IMR-90 (cell line): ENCODE results near the gene RFX3. TPM values are rescaled to one million over a fixed set of nuclear protein-coding genes. Genes with fewer than 3 reads are reported as not detected.

Experiments
- ATAC-seq: fragments of 200-7000 bp; cut with Tn5 transposase; 2 replicates; pipeline ENCODE4 v1.9.1; 2020; ENCODE audit warnings: low read depth, mild to moderate bottlenecking, moderate library complexity
- BruUV-seq: library from RNA; stranded (reverse); fragments of 400-500 nt; replicated peaks from 2 replicates; lab custom pipeline; 2021; lab: Mats Ljungman, UMichigan
- CTCF ChIA-PET: fragments of 300-600 bp; formaldehyde crosslinking; extraction: SDS; loops from one replicate; lab custom pipeline; 2021; ENCODE audit warnings: antibody characterized with exemption; lab: Yijun Ruan, JAX
- POLR2A ChIA-PET: fragments of 300-600 bp; sonication (Branson Sonifier 250); formaldehyde crosslinking; loops from one replicate; lab custom pipeline; 2022; ENCODE audit warnings: antibody characterized with exemption; ENCODE audit not compliant: unreplicated experiment; lab: Charles Lee
- DNase-seq: peaks from one replicate; pipeline ENCODE4 v3.0.0; 2013
- H2AFZ ChIP-seq: replicated peaks from 2 replicates; pipeline ENCODE3; 2013; ENCODE audit warnings: low read length, mild to moderate bottlenecking; ENCODE audit not compliant: poor library complexity
- H2AK5ac ChIP-seq: 2 replicates; pipeline ENCODE4 v1.6.1; 2013; ENCODE audit warnings: low read depth, low read length, inconsistent platforms
- H2AK9ac ChIP-seq: replicated peaks from 2 replicates; pipeline ENCODE3; 2013; ENCODE audit warnings: mild to moderate bottlenecking, low read depth, low read length, moderate library complexity; ENCODE audit not compliant: poor library complexity
- H2BK120ac ChIP-seq: 2 replicates; pipeline ENCODE4 v1.6.1; 2013; ENCODE audit warnings: low read depth, low read length, inconsistent platforms
- H2BK15ac ChIP-seq: 3 replicates; pipeline ENCODE4 v1.6.1; 2013; ENCODE audit warnings: low read depth, low read length, inconsistent platforms
- H2BK20ac ChIP-seq: 2 replicates; pipeline ENCODE4 v1.6.1; 2013; ENCODE audit warnings: low read depth, mild to moderate bottlenecking, inconsistent platforms, low read length, moderate library complexity
- H2BK5ac ChIP-seq: 2 replicates; pipeline ENCODE4 v1.6.1; 2013; ENCODE audit warnings: mild to moderate bottlenecking, low read depth, low read length, inconsistent platforms; ENCODE audit not compliant: poor library complexity, severe bottlenecking
- H3K14ac ChIP-seq: replicated peaks from 2 replicates; pipeline ENCODE4 v1.6.1; 2013; ENCODE audit warnings: low read depth, low read length, inconsistent platforms
- H3K18ac ChIP-seq: 2 replicates; pipeline ENCODE4 v1.6.1; 2013; ENCODE audit warnings: low read depth, low read length, control low read depth
- H3K23ac ChIP-seq: 2 replicates; pipeline ENCODE4 v1.6.1; 2013; ENCODE audit warnings: low read depth, low read length, inconsistent platforms
- H3K27ac ChIP-seq: 2 replicates; pipeline ENCODE4 v1.5.1; 2013; ENCODE audit warnings: mild to moderate bottlenecking, control low read depth, low read length; ENCODE audit not compliant: insufficient read depth
- H3K27me3 ChIP-seq: 2 replicates; pipeline ENCODE4 v1.6.1; 2013; ENCODE audit warnings: low read length; ENCODE audit not compliant: control insufficient read depth, insufficient read depth
- H3K36me3 ChIP-seq: 2 replicates; pipeline ENCODE4 v1.6.1; 2013; ENCODE audit warnings: low read length, mixed read lengths; ENCODE audit not compliant: control insufficient read depth, insufficient read depth
- H3K4ac ChIP-seq: 2 replicates; pipeline ENCODE4 v1.6.1; 2013; ENCODE audit warnings: low read depth, low read length, inconsistent platforms
- H3K4me1 ChIP-seq: 2 replicates; pipeline ENCODE4 v1.6.1; 2013; ENCODE audit warnings: low read length, mixed read lengths; ENCODE audit not compliant: control insufficient read depth, insufficient read depth
- H3K4me2 ChIP-seq: 2 replicates; pipeline ENCODE4 v1.6.1; 2013; ENCODE audit warnings: low read depth, mild to moderate bottlenecking, control low read depth, low read length, moderate library complexity
- H3K4me3 ChIP-seq: 2 replicates; pipeline ENCODE4 v1.5.1; 2013; ENCODE audit warnings: low read depth, mild to moderate bottlenecking, control low read depth, low read length, moderate library complexity; ENCODE audit not compliant: insufficient read depth
- H3K56ac ChIP-seq: 2 replicates; pipeline ENCODE4 v1.6.1; 2013; ENCODE audit warnings: low read length, inconsistent platforms; ENCODE audit not compliant: insufficient read depth; ENCODE audit errors: extremely low read depth
- H3K79me1 ChIP-seq, 2 experiments: 2 replicates each; pipeline ENCODE4 v1.6.1; 2013; ENCODE audit warnings: low read length in 2 of 2, inconsistent platforms in 1 of 2, low read depth in 1 of 2
- H3K9ac ChIP-seq: 2 replicates; pipeline ENCODE4 v1.6.1; 2013; ENCODE audit warnings: low read depth, low read length, control low read depth
- H3K9me1 ChIP-seq: 2 replicates; pipeline ENCODE4 v1.6.1; 2013; ENCODE audit warnings: low read length, inconsistent platforms; ENCODE audit not compliant: insufficient read depth
- H3K9me3 ChIP-seq: 2 replicates; pipeline ENCODE4 v1.6.1; 2013; ENCODE audit warnings: low read length; ENCODE audit not compliant: control insufficient read depth, insufficient read depth
- H4K20me1 ChIP-seq: 2 replicates; pipeline ENCODE4 v1.6.1; 2013; ENCODE audit warnings: low read length, inconsistent platforms; ENCODE audit not compliant: insufficient read depth
- H4K5ac ChIP-seq: 2 replicates; pipeline ENCODE4 v1.6.1; 2013; ENCODE audit warnings: mild to moderate bottlenecking, low read depth, low read length, control low read depth
- H4K8ac ChIP-seq, 2 experiments: 2 replicates each; pipeline ENCODE4 v1.6.1; 2013; ENCODE audit warnings: low read depth in 2 of 2, low read length in 2 of 2, control low read depth in 1 of 2, inconsistent platforms in 1 of 2
- H4K91ac ChIP-seq: 2 replicates; pipeline ENCODE4 v1.6.1; 2013; ENCODE audit warnings: low read depth, low read length, inconsistent platforms; ENCODE audit not compliant: insufficient read depth
- BHLHE40 ChIP-seq: fragments of 150-350 bp; IDR thresholded peaks from 2 replicates; pipeline ENCODE4 v1.6.1; 2016; ENCODE audit warnings: mild to moderate bottlenecking, low read depth, low read length
- MAFK ChIP-seq: IDR thresholded peaks from 2 replicates; pipeline ENCODE4 v1.6.1; 2012; ENCODE audit warnings: low read depth, low read length, improper control_type of control experiment
- MAZ ChIP-seq: IDR thresholded peaks from 2 replicates; pipeline ENCODE4 v1.6.1; 2012; ENCODE audit warnings: low read depth, mild to moderate bottlenecking, low read length, improper control_type of control experiment, moderate library complexity, borderline replicate concordance
- MXI1 ChIP-seq: IDR thresholded peaks from 2 replicates; pipeline ENCODE4 v1.6.1; 2012; ENCODE audit warnings: low read depth, mild to moderate bottlenecking, low read length, moderate library complexity, borderline replicate concordance
- RCOR1 ChIP-seq: IDR thresholded peaks from 2 replicates; pipeline ENCODE4 v1.6.1; 2012; ENCODE audit warnings: mild to moderate bottlenecking, low read length, improper control_type of control experiment; ENCODE audit not compliant: insufficient replicate concordance
- WGBS, 2 experiments: methylation state at CpG; one replicate each; pipeline versions ENCODE4 v1.1.5 to v1.1.7; 2013; ENCODE audit warnings: missing lambda C conversion rate in 2 of 2; ENCODE audit not compliant: insufficient read length in 1 of 2; ENCODE audit errors: extremely low coverage in 2 of 2; 5-methylcytosine and 5-hydroxymethylcytosine counted together
- dilution Hi-C: fragments of 300-500 bp; cut with HindIII; formaldehyde crosslinking; loops from one replicate; pipeline ENCODE4 v1.14.3; 2018; ENCODE audit warnings: low sequenced_read_pairs; ENCODE audit not compliant: unreplicated experiment
- in situ Hi-C: fragments of 300-500 bp; cut with MboI; formaldehyde crosslinking; loops from 3 replicates; pipeline ENCODE4 v1.14.3; 2019; ENCODE audit warnings: low sequenced_read_pairs, inconsistent platforms, mixed read lengths
- intact Hi-C: fragments of 100-400 bp; cut with micrococcal nuclease; formaldehyde crosslinking; loops from 2 replicates; pipeline ENCODE4 v1.10.0; 2022
- polyA plus RNA-seq, 3 experiments: library from polyadenylated mRNA; depleted of rRNA; stranded (reverse); fragments of >200 nt; gene quantifications; 2 replicates each; pipeline ENCODE4 v1.2.3, GENCODE V29; 2012; ENCODE audit warnings: low replicate concordance in 1 of 3
- total RNA-seq: library from RNA; depleted of rRNA; stranded (reverse); fragments of >200 nt; gene quantifications from 2 replicates; pipeline ENCODE4 v1.2.3, GENCODE V29; 2012
- TF ChIP-seq, protein P1 (sequence below): conservative IDR thresholded peaks from 2 replicates; pipeline ENCODE4 v1.5.1; 2012; ENCODE audit warnings: mild to moderate bottlenecking, low read depth, low read length, improper control_type of control experiment
- TF ChIP-seq, protein P2 (sequence below): fragments of 150-350 bp; IDR thresholded peaks from 2 replicates; pipeline ENCODE4 v1.6.1; 2016; ENCODE audit warnings: low read depth, mild to moderate bottlenecking, low read length, moderate library complexity, borderline replicate concordance

The RFX3 gene
- total and polyA plus RNA-seq, 2 of the 4 experiments (the other 2 are of a cell fraction) = 1.7 to 2.7 TPM

DNA sequence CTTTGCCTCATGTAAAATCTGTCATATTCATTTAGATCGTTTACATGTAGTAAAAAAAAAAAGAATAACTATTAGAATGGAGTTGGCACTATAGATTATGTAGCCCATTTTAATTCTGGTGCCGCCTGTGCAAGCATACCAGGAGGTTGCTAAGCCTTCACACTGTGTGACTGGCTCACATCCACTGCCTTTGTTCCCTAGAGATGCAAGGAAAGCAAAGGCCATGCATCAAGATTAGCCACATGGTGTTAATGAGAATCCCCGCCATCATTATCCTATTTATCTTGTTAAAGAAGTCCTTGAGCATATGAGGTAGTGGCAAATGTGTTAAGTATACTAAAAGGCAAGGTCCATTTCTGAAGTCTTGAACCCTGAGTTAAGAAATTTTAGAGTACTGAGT, 279.6 kb downstream of the RFX3 start:
- no peaks in the 10 kb centered on the region for H3K9me3 ChIP-seq
- no peak overlapping the region for H3K9ac ChIP-seq
- no peak overlapping the region for H4K91ac ChIP-seq
- H3K4me2 ChIP-seq = no peak overlapping the region
- WGBS, 2 experiments = no CpG with 5 or more reads among the region's 3 CpGs
- no peak overlapping the region for H2AK9ac ChIP-seq
- no peak overlapping the region for H3K56ac ChIP-seq
- intact Hi-C loops = loop anchor here (10.0 kb wide), 1 partner anchor 589 kb away; no protein-coding TSS in a partner anchor
- no peak overlapping the region for H2BK5ac ChIP-seq
- H2BK120ac ChIP-seq = no peak overlapping the region
- H3K14ac ChIP-seq = no peak overlapping the region
- TF ChIP-seq MAZ (no peak), BHLHE40 (no peak), RCOR1 (no peak), MAFK (no peak), MXI1 (no peak)
- TF ChIP-seq, protein P1, sequence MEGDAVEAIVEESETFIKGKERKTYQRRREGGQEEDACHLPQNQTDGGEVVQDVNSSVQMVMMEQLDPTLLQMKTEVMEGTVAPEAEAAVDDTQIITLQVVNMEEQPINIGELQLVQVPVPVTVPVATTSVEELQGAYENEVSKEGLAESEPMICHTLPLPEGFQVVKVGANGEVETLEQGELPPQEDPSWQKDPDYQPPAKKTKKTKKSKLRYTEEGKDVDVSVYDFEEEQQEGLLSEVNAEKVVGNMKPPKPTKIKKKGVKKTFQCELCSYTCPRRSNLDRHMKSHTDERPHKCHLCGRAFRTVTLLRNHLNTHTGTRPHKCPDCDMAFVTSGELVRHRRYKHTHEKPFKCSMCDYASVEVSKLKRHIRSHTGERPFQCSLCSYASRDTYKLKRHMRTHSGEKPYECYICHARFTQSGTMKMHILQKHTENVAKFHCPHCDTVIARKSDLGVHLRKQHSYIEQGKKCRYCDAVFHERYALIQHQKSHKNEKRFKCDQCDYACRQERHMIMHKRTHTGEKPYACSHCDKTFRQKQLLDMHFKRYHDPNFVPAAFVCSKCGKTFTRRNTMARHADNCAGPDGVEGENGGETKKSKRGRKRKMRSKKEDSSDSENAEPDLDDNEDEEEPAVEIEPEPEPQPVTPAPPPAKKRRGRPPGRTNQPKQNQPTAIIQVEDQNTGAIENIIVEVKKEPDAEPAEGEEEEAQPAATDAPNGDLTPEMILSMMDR = no peak
- TF ChIP-seq, protein P2, sequence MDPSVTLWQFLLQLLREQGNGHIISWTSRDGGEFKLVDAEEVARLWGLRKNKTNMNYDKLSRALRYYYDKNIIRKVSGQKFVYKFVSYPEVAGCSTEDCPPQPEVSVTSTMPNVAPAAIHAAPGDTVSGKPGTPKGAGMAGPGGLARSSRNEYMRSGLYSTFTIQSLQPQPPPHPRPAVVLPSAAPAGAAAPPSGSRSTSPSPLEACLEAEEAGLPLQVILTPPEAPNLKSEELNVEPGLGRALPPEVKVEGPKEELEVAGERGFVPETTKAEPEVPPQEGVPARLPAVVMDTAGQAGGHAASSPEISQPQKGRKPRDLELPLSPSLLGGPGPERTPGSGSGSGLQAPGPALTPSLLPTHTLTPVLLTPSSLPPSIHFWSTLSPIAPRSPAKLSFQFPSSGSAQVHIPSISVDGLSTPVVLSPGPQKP = no peak
- H4K20me1 ChIP-seq = no peaks in the 10 kb centered on the region
- no peak overlapping the region for H2BK20ac ChIP-seq
- ChIA-PET POLR2A (no interaction called here), CTCF (interaction anchor here (1.0 kb wide), 1 partner anchor 195 kb away, joined by 3 read pairs; no protein-coding TSS in a partner anchor)
- dilution Hi-C loops = no loop called here
- no peak overlapping the region for H3K18ac ChIP-seq
- no peak overlapping the region for H3K27ac ChIP-seq
- in situ Hi-C loops = loop anchor here (5.0 to 25.0 kb wide), 2 partner anchors 201 to 1116 kb away; no protein-coding TSS in a partner anchor
- no TSS peak for BruUV-seq
- H2AFZ ChIP-seq = no peak overlapping the region
- no peaks in the 10 kb centered on the region; the same call in 1 of the 2 replicates for H3K9me1 ChIP-seq
- no peak overlapping the region for H2AK5ac ChIP-seq
- H3K36me3 ChIP-seq = 0 out of 2 replicates have a peak, but pooled peaks cover 3% of the 10 kb centered on the region
- no peak overlapping the region for H3K23ac ChIP-seq
- no peak overlapping the region for H4K5ac ChIP-seq
- no peak overlapping the region for H2BK15ac ChIP-seq
- H3K4me1 ChIP-seq = no peaks in the 10 kb centered on the region
- no peaks in the 10 kb centered on the region for H3K27me3 ChIP-seq
- H3K4ac ChIP-seq = no peak overlapping the region
- DNase-seq = no peak
- no peak overlapping the region for H3K4me3 ChIP-seq
- ATAC-seq = no peak
- H4K8ac ChIP-seq = no peak overlapping the region
- H3K79me1 ChIP-seq = no peaks in the 10 kb centered on the region
